Neural progenitor cell (in vitro differentiated cells): ENCODE measurements around the gene NSUN6. TPM values are rescaled to one million over a fixed set of nuclear protein-coding genes. Genes with fewer than 3 reads are reported as not detected.

Experiments used
- DNase-seq: peaks from one replicate; pipeline ENCODE4 v3.0.0-alpha.2; 2016; ENCODE audit warnings: low spot score
- H2AFZ ChIP-seq: fragments of 200-600 bp; sonication (generic); replicated peaks from 2 replicates; pipeline ENCODE4 v1.6.1; 2016; ENCODE audit warnings: antibody characterized with exemption
- H3F3A ChIP-seq: fragments of 200-600 bp; sonication (generic); 2 replicates; pipeline ENCODE4 v1.6.1; 2016; ENCODE audit warnings: antibody characterized with exemption, low read depth
- H3K27ac ChIP-seq: fragments of 200-600 bp; sonication (generic); 2 replicates; pipeline ENCODE4 v1.5.1; 2016; ENCODE audit warnings: mild to moderate bottlenecking
- H3K27me3 ChIP-seq: fragments of 200-600 bp; sonication (generic); 2 replicates; pipeline ENCODE4 v1.6.1; 2016; ENCODE audit warnings: mild to moderate bottlenecking, moderate library complexity
- H3K36me3 ChIP-seq: fragments of 200-600 bp; sonication (generic); 2 replicates; pipeline ENCODE4 v1.5.1; 2016
- H3K4me1 ChIP-seq: fragments of 200-600 bp; sonication (generic); 2 replicates; pipeline ENCODE4 v1.6.1; 2016; ENCODE audit warnings: mixed run types
- H3K4me2 ChIP-seq: fragments of 200-600 bp; sonication (generic); 2 replicates; pipeline ENCODE4 v1.6.1; 2016
- H3K4me3 ChIP-seq: fragments of 200-600 bp; sonication (generic); 2 replicates; pipeline ENCODE4 v1.5.1; 2016
- H3K79me2 ChIP-seq: fragments of 200-600 bp; sonication (generic); 2 replicates; pipeline ENCODE4 v1.6.1; 2016; ENCODE audit warnings: low read depth
- H3K9ac ChIP-seq: fragments of 200-600 bp; sonication (generic); 2 replicates; pipeline ENCODE4 v1.6.1; 2016
- H3K9me3 ChIP-seq: fragments of 200-600 bp; sonication (generic); 2 replicates; pipeline ENCODE4 v1.5.1; 2016; ENCODE audit warnings: low read depth
- H4K20me1 ChIP-seq: fragments of 200-600 bp; sonication (generic); 2 replicates; pipeline ENCODE4 v1.6.1; 2016; ENCODE audit warnings: low read depth
- H3K27ac Mint-ChIP-seq: 3 replicates; pipeline ENCODE4 v1.8.0; 2021; ENCODE audit warnings: mixed read lengths
- H3K27me3 Mint-ChIP-seq: 2 replicates; pipeline ENCODE4 v1.8.0; 2022; ENCODE audit warnings: low read depth, mild to moderate bottlenecking, inconsistent platforms, moderate library complexity, mixed read lengths; ENCODE audit not compliant: insufficient read depth
- H3K36me3 Mint-ChIP-seq: 3 replicates; pipeline ENCODE4 v1.8.0; 2021; ENCODE audit warnings: mixed read lengths
- H3K4me1 Mint-ChIP-seq: 3 replicates; pipeline ENCODE4 v1.8.0; 2021; ENCODE audit warnings: mixed read lengths
- H3K4me3 Mint-ChIP-seq: 3 replicates; pipeline ENCODE4 v1.8.0; 2021; ENCODE audit warnings: mild to moderate bottlenecking, moderate library complexity, mixed read lengths
- H3K9me3 Mint-ChIP-seq: 3 replicates; pipeline ENCODE4 v1.8.0; 2020; ENCODE audit warnings: mixed read lengths
- EZH2 ChIP-seq: fragments of 200-600 bp; sonication (generic); IDR thresholded peaks from 2 replicates; pipeline ENCODE4 v1.6.1; 2017; ENCODE audit warnings: antibody characterized with exemption, mild to moderate bottlenecking, moderate library complexity
- EZH2phosphoT487 ChIP-seq: fragments of 200-600 bp; sonication (generic); IDR thresholded peaks from 2 replicates; pipeline ENCODE4 v1.6.1; 2017; ENCODE audit warnings: antibody characterized with exemption
- total RNA-seq: library from RNA; depleted of rRNA; stranded (reverse); fragments of >200 nt; gene quantifications from 2 replicates; pipeline ENCODE4 v1.2.3, GENCODE V29; 2015; ENCODE audit warnings: low replicate concordance
- TF ChIP-seq, protein P1 (sequence below): fragments of 200-600 bp; sonication (generic); IDR thresholded peaks from 2 replicates; pipeline ENCODE4 v1.5.1; 2017; ENCODE audit warnings: antibody characterized with exemption, mild to moderate bottlenecking

The NSUN6 gene
- total RNA-seq, 1 donor from 2014 or later: 21.9 TPM

GRCh38 chr10:18582803-18583202 is 68.6 kb downstream of the NSUN6 start:
- Mint-ChIP-seq H3K27ac (no peak overlapping the region), H3K4me3 (no peak overlapping the region), H3K36me3 (peaks cover 49% of the 10 kb centered on the region), H3K27me3 (no peaks in the 10 kb centered on the region), H3K4me1 (no peaks in the 10 kb centered on the region), H3K9me3 (peaks cover 4% of the 10 kb centered on the region)
- Histone ChIP-seq H4K20me1 (no peaks in the 10 kb centered on the region), H3K9ac (no peak overlapping the region), H3K9me3 (no peaks in the 10 kb centered on the region), H3K27me3 (no peaks in the 10 kb centered on the region), H2AFZ (no peak overlapping the region), H3K27ac (no peak overlapping the region), H3K4me3 (no peak overlapping the region), H3K4me2 (no peak overlapping the region), H3K79me2 (no peaks in the 10 kb centered on the region), H3F3A (no peaks in the 10 kb centered on the region), H3K4me1 (peaks cover 8% of the 10 kb centered on the region), H3K36me3 (no peaks in the 10 kb centered on the region)
- TF ChIP-seq EZH2phosphoT487 (no peak), EZH2 (no peak)
- TF ChIP-seq, protein P1, sequence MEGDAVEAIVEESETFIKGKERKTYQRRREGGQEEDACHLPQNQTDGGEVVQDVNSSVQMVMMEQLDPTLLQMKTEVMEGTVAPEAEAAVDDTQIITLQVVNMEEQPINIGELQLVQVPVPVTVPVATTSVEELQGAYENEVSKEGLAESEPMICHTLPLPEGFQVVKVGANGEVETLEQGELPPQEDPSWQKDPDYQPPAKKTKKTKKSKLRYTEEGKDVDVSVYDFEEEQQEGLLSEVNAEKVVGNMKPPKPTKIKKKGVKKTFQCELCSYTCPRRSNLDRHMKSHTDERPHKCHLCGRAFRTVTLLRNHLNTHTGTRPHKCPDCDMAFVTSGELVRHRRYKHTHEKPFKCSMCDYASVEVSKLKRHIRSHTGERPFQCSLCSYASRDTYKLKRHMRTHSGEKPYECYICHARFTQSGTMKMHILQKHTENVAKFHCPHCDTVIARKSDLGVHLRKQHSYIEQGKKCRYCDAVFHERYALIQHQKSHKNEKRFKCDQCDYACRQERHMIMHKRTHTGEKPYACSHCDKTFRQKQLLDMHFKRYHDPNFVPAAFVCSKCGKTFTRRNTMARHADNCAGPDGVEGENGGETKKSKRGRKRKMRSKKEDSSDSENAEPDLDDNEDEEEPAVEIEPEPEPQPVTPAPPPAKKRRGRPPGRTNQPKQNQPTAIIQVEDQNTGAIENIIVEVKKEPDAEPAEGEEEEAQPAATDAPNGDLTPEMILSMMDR: no peak
- DNase-seq: no peak

- Mint-ChIP-seq H3K4me3 (no peak overlapping the region), H3K4me1 (no peaks in the 10 kb centered on the region), H3K36me3 (peaks cover 44% of the 10 kb centered on the region), H3K27me3 (no peaks in the 10 kb centered on the region), H3K9me3 (peaks cover 11% of the 10 kb centered on the region), H3K27ac (no peak overlapping the region)
- DNase-seq: no peak
- Histone ChIP-seq H3K36me3 (no peaks in the 10 kb centered on the region), H3K27me3 (no peaks in the 10 kb centered on the region), H3K79me2 (no peaks in the 10 kb centered on the region), H3F3A (no peaks in the 10 kb centered on the region), H3K4me3 (no peak overlapping the region), H3K4me1 (peaks cover 8% of the 10 kb centered on the region), H2AFZ (no peak overlapping the region), H4K20me1 (no peaks in the 10 kb centered on the region), H3K9me3 (peaks cover 2% of the 10 kb centered on the region), H3K9ac (no peak overlapping the region), H3K27ac (no peak overlapping the region), H3K4me2 (no peak overlapping the region)
- TF ChIP-seq EZH2: no peak
- TF ChIP-seq, protein P1: no peak
- no peak for TF ChIP-seq EZH2phosphoT487
Measured at GRCh38 chr10:18577823-18578685, 73.3 kb downstream of the NSUN6 start.

DNA sequence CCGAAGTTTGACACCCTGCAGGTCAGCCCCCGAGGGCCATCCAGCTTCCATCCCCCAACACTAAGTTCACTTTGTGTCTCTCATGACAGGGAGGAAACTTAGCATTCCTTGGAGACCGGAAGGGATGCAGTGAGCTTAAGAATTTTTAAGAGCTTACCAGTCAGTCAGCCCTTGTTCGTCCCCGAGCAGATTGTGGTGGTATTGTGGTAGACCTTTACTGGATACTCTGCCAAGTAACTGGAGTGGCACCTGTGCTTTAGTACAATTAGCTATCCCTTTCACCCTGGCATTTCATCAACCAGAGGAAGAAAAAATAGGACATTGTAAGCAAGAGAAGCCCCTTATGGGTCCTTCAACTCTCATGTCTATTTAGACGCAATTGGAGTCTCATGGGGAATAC is 74.8 kb downstream of the NSUN6 start:
- no peaks in the 10 kb centered on the region for H4K20me1 ChIP-seq
- no peaks in the 10 kb centered on the region for H3K27me3 ChIP-seq
- peaks cover 7% of the 10 kb centered on the region for H3K9me3 ChIP-seq
- peaks cover 42% of the 10 kb centered on the region for H3K36me3 Mint-ChIP-seq
- H3K27me3 Mint-ChIP-seq: no peaks in the 10 kb centered on the region
- H3K4me3 Mint-ChIP-seq: no peak overlapping the region
- peaks cover 11% of the 10 kb centered on the region for H3K9me3 Mint-ChIP-seq
- no peak for TF ChIP-seq EZH2phosphoT487
- TF ChIP-seq, protein P1: no peak
- TF ChIP-seq EZH2: no peak
- no peaks in the 10 kb centered on the region for H3K4me1 Mint-ChIP-seq
- no peak overlapping the region for H2AFZ ChIP-seq
- no peak overlapping the region for H3K4me2 ChIP-seq
- no peaks in the 10 kb centered on the region for H3K4me1 ChIP-seq
- H3K27ac Mint-ChIP-seq: no peak overlapping the region
- peaks cover 2% of the 10 kb centered on the region for H3K36me3 ChIP-seq
- no peak for DNase-seq
- H3K9ac ChIP-seq: no peak overlapping the region
- no peak overlapping the region for H3K4me3 ChIP-seq
- H3K79me2 ChIP-seq: no peaks in the 10 kb centered on the region
- H3K27ac ChIP-seq: no peak overlapping the region
- no peaks in the 10 kb centered on the region for H3F3A ChIP-seq
